GM18502 (cell line): ENCODE data around the gene PPP1R14B.

ENCODE experiments used
- ATAC-seq: cut with Tn5 transposase; IDR thresholded peaks from one replicate; pipeline ENCODE4 v1.9.1; 2021; ENCODE audit warnings: mild to moderate bottlenecking; ENCODE audit not compliant: unreplicated experiment, poor library complexity

PPP1R14B gene

GRCh38 chr11:64262271-64263002 is 15.7 kb upstream of the PPP1R14B start:
- ATAC-seq = no peak

- no peak for ATAC-seq
Measured at GRCh38 chr11:64261556-64262080, 14.9 kb upstream of the PPP1R14B start.

- ATAC-seq = no peak
Measured at GRCh38 chr11:64260147-64260708, 13.5 kb upstream of the PPP1R14B start.

- no peak for ATAC-seq
Measured at GRCh38 chr11:64259533-64260067, 12.9 kb upstream of the PPP1R14B start.

GRCh38 chr11:64258946-64259532 is 12.3 kb upstream of the PPP1R14B start:
- no peak for ATAC-seq

- ATAC-seq = no peak
Measured at GRCh38 chr11:64258356-64258755, 11.6 kb upstream of the PPP1R14B start.

GRCh38 chr11:64256300-64256699 is 9.6 kb upstream of the PPP1R14B start:
- ATAC-seq = no peak

- ATAC-seq = no peak
Measured at GRCh38 chr11:64255135-64256128, 8.7 kb upstream of the PPP1R14B start.

- no peak for ATAC-seq
Measured at GRCh38 chr11:64254326-64254725, 7.6 kb upstream of the PPP1R14B start.

- no peak for ATAC-seq
Measured at GRCh38 chr11:64253481-64253880, 6.7 kb upstream of the PPP1R14B start.

GRCh38 chr11:64253043-64253442 is 6.3 kb upstream of the PPP1R14B start:
- ATAC-seq = no peak

GRCh38 chr11:64252003-64252872 is 5.5 kb upstream of the PPP1R14B start:
- ATAC-seq = no peak

GRCh38 chr11:64251753-64252002 is 4.9 kb upstream of the PPP1R14B start:
- ATAC-seq = no peak

- peak; percentile 42 for ATAC-seq
Measured at GRCh38 chr11:64251016-64251752, 4.4 kb upstream of the PPP1R14B start, which contains the start of gene PLCB3. Gene PLCB3 (plus strand): TSS chr11:64251530. CDS start chr11:64251650, 120 bp downstream.

GRCh38 chr11:64250415-64251015 is 3.8 kb upstream of the PPP1R14B start:
- no peak for ATAC-seq

- ATAC-seq = no peak
Measured at GRCh38 chr11:64249563-64250414, 3.0 kb upstream of the PPP1R14B start.

- no peak for ATAC-seq
Measured at GRCh38 chr11:64249038-64249437, 2.3 kb upstream of the PPP1R14B start.
